Limb (tissue), 2 donors: ENCODE measurements around the gene PPARGC1A.

Source experiments
- DNase-seq, 2 donors: peaks; one replicate each; pipeline ENCODE4 v3.0.0-alpha.2; 2016; ENCODE audit errors: extremely low spot score in 2 of 2

The PPARGC1A gene

DNA sequence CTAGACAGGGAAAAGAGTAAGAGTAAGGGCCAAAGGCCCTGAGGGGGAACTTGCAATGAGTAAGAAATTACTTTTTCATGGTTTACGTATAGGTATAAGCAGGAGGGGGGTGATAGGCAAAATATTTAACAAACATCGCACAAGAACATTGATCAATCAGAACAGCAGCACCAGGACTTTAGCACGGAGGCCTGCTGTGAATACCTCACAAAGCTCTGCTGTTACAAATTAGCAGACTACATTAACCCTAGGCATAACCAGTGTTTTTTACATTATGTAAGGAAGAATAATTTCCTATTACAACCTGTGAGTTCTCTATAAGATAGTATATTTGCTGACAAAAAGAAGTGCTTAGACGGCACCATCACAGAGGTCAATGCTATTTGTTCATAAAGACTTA lies 44.9 kb downstream of the PPARGC1A start:
- DNase-seq: no peak

GRCh38 chr4:23839279-23839678 lies 50.6 kb downstream of the PPARGC1A start:
- DNase-seq: no peak

- no peak for DNase-seq
Observed at GRCh38 chr4:23838607-23839006, 51.2 kb downstream of the PPARGC1A start.

DNA sequence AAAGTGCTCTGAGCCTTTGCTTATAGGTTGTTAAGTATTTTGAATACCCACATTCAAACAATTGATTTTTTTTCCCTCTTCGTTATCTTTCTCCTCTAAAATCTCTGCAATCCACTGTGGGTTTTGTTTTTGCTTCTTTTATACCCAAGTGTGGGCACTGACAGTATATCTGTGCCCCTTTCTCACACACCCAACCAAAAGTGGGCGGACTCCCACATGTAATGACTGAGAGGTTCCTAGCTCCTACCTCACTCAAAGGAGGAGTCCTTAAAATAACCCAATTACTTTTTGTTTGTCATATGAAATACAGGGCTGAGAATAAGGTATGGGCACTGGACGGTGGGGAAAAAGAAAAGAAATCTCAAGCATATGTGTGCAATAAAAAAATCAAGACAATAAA lies 51.7 kb downstream of the PPARGC1A start:
- no peak for DNase-seq

DNA sequence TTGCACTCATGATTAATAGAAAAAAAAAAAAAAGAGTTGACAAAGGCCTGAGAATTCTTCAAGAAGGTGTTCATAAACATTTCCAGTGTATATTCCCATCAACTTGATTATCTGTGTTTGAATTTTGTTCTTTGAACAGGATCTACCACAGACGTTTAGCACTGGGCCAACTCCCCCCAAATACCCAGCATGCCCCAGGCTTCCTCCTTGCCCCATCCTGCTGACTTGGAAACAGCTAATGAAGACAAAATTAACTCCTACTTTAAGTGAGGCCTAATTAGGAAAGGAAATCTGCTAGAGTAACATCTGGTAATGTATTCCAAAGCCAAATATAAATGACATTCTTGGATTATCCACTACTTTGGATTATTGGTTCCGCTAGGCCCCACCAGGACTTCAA lies 52.5 kb downstream of the PPARGC1A start:
- no peak for DNase-seq

DNA sequence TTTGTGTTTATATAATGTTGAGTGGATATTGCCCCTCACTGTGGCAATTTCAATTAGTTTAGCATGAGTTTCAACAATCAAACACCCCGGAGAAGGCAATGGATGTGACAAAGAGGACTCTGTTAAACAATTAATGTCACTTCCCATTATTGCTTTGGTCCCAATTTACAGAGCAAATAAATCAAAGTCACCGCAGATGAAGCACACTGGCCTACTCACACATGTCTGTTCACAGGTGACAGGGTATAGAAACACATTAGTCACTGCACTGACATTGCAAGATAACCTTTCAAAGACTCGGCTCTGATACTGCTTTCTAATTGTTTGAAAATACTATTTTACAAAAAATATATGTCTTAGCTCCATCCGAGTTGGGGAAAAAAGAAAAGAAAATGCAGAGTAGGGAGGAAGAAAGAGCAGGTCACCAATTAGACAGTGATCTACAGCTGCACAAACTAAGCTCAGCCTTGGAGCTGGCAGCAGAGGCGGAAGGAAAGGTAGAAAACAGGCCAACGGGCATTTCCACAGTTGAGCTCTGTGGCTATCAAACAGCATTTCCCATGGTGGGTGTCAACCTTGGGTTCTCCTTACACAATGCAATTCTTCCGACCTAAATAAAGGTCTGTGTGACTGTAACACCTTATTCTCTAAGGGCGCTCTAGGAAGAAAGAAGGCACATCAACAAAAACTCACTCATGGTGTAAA lies 53.9 kb downstream of the PPARGC1A start:
- DNase-seq: no peak

GRCh38 chr4:23828779-23829178 lies 61.1 kb downstream of the PPARGC1A start:
- DNase-seq: no peak

- no peak for DNase-seq
Observed at GRCh38 chr4:23828020-23828715, 61.7 kb downstream of the PPARGC1A start.

GRCh38 chr4:23822181-23822580 lies 67.7 kb downstream of the PPARGC1A start:
- no peak for DNase-seq

- DNase-seq: peak in 1 of 2 donors; percentile 3
Observed at GRCh38 chr4:23819041-23819511, 70.8 kb downstream of the PPARGC1A start.

DNA sequence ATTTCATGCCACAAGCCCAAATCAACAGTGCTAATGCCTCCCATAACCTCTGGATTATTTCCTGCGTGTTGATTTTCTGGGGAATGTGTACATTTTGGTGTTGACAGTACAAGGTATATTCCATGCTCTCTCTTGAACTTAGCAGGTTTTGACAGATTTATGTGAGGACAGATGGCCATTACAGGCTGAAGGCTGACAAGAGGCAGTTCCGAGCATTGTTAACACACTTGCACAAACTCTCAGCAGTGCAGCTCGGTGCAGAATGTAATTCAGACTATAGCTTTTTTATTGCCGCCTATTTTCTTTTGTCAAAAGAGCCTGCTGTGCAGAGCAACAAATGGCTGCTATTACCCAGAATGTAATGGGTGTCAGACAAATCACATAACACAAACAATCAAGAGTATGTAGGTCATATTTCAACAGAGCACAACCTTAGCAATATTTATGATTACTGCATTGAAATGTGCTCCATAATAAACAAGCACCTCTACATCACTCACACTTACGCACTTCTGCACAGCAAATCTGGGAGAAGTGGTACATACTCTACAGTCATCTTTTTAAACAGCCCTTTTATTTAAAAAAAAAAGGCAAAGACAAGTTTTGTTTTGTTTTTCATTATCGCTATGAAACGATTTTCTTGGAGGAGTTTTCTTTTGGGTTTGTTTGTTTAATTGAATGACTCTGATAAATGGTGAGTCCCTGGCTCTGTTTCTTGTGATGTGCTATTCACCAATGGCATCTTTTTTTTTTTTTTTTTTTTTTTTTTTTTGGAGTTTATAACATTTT lies 71.6 kb downstream of the PPARGC1A start:
- no peak for DNase-seq

GRCh38 chr4:23814996-23815660 lies 74.7 kb downstream of the PPARGC1A start:
- DNase-seq: peak in 1 of 2 donors; percentile 41

DNA sequence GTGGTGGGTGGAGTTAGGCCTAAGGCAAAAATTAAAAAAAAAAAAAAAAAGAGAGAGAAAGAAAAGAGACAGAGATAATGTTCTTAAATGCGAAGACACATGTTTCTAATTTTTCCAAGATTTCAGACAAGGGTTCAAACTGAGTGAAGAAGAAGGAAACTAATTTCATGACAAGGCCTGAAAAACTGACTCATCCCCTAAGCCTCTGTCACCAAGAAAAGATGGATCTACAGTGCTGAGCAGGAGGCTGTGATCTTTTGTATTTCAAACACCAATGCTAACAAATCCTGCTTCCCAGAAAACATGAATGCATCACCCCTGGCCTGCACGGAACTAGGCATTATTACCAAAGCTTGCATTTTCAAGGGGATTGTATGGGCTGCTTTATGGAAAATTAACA lies 75.3 kb downstream of the PPARGC1A start:
- DNase-seq: no peak

GRCh38 chr4:23811161-23811560 lies 78.7 kb downstream of the PPARGC1A start:
- DNase-seq: no peak

- no peak for DNase-seq
Observed at GRCh38 chr4:23805450-23805851, 84.4 kb downstream of the PPARGC1A start.

- no peak for DNase-seq
Observed at GRCh38 chr4:23789762-23790161, 100.1 kb downstream of the PPARGC1A start.

GRCh38 chr4:23788460-23788859 lies 101.4 kb downstream of the PPARGC1A start:
- no peak for DNase-seq

DNA sequence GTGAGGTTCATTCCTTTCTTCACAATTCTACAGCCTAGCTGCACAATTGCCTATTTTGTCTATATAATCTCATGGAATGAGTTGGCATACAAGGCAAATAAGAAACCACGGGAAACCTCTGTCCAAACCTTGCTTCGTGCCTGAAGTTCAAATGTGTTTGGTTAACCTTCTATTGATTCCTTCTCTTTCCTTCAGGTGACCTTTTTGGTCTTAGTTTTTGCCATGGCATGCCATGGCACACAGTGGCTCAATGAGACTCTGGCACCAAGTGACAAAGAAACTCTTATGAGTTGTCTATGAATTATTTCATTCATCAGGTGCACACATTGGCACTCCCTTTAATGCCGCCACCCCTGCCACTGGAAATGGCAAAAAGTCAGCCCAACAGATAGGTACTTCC lies 101.8 kb downstream of the PPARGC1A start:
- DNase-seq: no peak

GRCh38 chr4:23782778-23783437 lies 106.9 kb downstream of the PPARGC1A start:
- DNase-seq: no peak

GRCh38 chr4:23779839-23780238 lies 110.0 kb downstream of the PPARGC1A start:
- no peak for DNase-seq

DNA sequence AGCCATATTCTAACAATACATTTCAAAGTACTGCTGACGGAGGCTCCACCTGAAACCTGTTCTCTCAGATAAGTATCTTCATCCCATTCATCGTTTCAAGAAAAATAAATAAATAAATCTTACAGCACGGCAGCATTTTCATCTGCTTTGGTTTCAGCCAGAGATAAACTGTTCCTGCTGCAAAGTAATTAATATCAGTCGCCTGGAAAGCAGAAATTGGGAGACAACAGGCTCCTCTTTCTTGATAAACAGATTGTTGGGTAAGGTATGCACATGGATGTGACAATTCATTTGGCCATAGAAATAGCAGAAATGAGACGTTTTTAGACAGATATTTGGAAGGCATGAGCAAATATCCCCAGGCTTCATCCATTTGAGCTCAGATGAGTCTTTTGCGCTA lies 110.4 kb downstream of the PPARGC1A start:
- DNase-seq: no peak
